Cardiac fibroblast (primary cell): Measurements from ENCODE around the gene LIPC.
A peak's percentile ranks its signal among the peaks of the same experiment; 100 is the strongest.

ENCODE experiments used
- DNase-seq, 2 donors: peaks; one replicate each; pipeline versions ENCODE4 v3.0.0 to v3.0.0-alpha.2; 2010; ENCODE audit warnings: low read depth in 2 of 2
- H3K4me3 ChIP-seq, 2 donors: replicated peaks in 1 of 2; 1 replicate in 1 of 2; 2 replicates in 1 of 2; pipeline ENCODE4 v1.5.1; 2011; ENCODE audit warnings: low read depth in 2 of 2, low read length in 2 of 2, mild to moderate bottlenecking in 2 of 2, moderate library complexity in 1 of 2
- TF ChIP-seq, protein P1 (sequence below): IDR thresholded peaks from one replicate; pipeline ENCODE4 v1.5.1; 2011; ENCODE audit warnings: low read depth, mild to moderate bottlenecking, low read length, inconsistent platforms

Gene LIPC

DNA sequence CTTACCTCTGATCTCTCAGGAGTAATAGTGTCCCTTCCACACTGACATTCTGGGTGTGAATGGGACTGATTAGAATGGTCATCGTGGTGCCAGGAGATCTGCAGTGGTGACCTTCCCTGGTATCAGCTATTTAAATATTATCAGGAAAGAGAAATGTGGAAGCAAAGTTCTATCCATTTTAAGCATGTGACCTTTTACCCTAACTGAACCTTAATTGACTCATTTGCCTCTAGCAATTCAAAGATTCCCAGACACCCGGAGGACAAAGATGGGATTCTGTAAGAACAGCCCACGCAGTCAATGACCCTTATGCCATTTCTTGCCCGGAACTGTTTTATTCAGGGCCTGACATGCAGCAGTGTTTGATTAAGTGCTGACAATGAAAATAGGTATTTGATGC lies 10.3 kb downstream of the LIPC start:
- TF ChIP-seq, protein P1, sequence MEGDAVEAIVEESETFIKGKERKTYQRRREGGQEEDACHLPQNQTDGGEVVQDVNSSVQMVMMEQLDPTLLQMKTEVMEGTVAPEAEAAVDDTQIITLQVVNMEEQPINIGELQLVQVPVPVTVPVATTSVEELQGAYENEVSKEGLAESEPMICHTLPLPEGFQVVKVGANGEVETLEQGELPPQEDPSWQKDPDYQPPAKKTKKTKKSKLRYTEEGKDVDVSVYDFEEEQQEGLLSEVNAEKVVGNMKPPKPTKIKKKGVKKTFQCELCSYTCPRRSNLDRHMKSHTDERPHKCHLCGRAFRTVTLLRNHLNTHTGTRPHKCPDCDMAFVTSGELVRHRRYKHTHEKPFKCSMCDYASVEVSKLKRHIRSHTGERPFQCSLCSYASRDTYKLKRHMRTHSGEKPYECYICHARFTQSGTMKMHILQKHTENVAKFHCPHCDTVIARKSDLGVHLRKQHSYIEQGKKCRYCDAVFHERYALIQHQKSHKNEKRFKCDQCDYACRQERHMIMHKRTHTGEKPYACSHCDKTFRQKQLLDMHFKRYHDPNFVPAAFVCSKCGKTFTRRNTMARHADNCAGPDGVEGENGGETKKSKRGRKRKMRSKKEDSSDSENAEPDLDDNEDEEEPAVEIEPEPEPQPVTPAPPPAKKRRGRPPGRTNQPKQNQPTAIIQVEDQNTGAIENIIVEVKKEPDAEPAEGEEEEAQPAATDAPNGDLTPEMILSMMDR: no peak
- no peak for DNase-seq
- H3K4me3 ChIP-seq: no peak overlapping the region

DNA sequence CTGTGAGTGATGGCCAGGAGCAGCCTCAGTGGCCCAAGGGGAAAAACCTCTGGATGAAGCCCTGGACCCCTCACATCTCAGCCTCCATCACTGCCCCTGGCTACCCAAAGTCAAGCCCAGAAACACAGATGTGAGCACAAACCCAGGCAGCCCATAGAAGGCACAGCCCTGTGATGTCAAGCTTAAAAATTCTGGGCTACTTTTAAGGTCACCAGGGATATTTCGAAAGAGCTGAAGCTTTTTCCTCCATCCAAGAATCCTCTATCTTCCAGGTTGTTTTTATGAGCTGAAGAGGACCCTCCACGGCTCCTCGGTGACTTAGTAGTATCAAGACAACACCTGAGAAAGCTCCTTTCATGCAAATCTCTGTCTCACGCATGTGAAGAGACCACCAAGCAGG lies 11.5 kb downstream of the LIPC start:
- DNase-seq: no peak
- TF ChIP-seq, protein P1: no peak
- H3K4me3 ChIP-seq: no peak overlapping the region

DNA sequence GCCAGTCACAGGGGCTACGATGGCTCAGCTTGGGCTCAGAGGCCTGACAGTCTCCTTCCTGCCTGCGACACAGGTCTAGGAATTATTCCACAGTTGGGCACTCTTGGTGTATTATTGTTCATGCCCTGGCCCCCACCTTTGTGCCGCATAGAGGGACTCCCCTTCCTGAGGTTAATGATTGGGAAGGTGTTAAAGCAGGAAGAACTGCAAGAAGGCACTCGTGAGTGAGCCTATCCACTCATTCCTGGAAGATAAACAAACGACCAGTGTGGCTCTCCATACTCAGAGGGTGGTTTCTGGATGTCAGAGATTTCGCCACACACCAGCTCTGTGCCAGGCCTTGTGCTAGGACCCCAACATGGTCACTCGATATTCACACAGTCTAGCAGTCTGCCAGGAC lies 12.3 kb downstream of the LIPC start:
- no peak for DNase-seq
- TF ChIP-seq, protein P1: no peak
- H3K4me3 ChIP-seq: no peak overlapping the region

DNA sequence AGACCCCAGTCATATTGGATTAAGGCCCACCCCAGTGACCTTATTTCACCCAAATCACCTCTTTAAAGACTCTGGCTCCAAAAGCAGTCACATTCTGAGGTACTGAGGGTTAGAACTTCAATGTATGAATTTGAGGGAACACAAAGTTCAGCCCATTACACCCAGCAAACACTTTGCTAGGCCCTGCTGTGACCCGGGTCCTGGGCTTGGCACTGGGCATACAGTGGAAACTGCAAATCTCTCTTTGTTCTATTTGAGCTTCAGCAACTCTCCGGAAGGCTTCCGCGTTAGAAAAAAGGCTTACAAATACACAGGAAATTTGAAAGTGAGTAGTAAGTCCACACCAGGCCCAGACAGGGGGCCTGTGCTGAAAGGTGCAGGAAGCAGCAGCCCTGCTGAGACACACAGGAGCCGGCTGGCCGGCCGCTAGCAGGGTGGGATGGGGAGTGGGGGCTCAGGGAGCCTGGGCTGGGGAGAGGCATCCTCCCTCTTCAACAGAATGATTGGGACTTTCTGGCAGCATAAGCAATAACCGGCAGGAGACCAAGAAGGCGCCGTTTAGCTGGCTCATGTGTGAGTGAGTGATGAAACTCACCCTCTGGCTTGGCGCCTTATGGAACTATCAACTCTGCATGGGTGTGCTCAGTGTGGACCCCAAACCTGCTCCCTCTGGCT lies 13.0 kb downstream of the LIPC start:
- no peak overlapping the region for H3K4me3 ChIP-seq
- TF ChIP-seq, protein P1: no peak
- no peak for DNase-seq

DNA sequence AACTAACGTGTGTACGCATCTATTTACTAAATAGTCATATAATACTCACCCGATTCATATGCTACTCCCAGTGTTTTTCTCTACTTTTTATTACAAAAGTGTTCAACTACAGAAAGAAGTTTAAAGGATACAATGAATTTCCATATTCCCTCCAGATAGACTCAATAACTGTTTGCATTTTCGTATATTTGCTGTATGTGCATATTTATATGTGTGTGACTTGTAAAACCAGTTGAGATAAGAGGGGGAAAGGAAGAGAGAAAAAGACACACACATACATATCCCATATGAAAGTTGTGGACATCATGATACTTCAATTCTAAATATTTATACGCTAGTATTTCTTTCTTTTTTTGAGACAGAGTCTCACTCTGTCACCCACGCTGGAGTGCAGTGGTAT lies 14.1 kb downstream of the LIPC start:
- H3K4me3 ChIP-seq: no peak overlapping the region
- TF ChIP-seq, protein P1: no peak
- DNase-seq: no peak

DNA sequence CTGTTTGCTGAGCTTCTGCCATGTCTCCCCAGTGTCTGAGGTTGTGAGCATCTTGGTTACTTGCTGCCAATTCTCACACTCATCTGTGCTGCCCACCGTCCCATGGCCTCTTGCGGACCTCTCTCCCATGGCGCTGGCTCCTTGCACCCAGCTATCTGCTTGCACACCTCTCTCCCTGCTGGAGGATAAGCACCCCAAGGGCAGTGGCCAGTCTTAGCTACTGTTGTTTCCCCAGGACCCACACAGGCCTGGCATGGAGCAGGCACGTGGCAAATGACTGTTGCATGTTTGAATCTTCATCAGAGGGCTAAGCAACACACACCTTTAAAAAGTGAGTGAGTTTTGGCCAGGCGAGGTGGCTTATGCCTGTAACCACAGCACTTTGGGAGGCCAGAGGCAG lies 14.7 kb downstream of the LIPC start:
- TF ChIP-seq, protein P1: no peak

DNA sequence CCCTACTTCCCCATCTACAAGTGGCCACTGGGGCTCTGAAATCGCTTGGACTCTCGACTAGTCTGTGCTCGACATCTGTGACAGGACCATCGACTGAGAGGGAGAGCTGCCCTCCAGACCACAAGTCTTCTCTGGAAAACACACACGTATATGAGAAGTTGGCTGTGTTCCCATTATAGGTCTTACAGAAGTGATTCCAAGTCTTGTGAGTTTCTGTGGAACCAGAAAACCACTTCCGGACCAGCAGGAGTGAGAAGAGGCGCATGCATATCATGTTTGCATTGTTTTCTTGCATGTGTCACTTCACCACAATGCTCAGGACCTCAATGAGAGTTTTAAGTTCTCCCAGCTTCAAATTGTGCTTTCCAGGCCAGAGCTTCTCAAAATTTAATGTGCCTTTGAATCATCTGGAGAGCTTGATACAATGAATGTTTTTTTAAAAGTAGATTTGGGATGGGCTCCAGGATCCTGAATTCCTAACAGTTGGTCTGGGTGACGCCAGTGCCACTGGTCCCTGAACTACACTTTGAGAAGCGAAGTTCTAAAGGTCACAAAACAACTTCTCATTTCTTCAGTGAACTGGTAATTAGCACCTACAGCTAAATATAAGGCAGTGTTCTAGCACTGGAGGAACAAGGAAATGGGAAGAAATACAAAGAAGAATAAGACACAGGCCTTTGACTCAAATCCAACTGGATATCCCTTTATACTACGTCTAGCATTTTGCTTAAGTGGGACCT lies 15.7 kb downstream of the LIPC start:
- H3K4me3 ChIP-seq: no peak overlapping the region
- TF ChIP-seq, protein P1: no peak
- DNase-seq: peak; percentile 87 to 93

More for the DNA sequence above, 14.7 kb downstream of the LIPC start:
- DNase-seq: no peak
- no peak overlapping the region for H3K4me3 ChIP-seq
